Hypothalamus (tissue), 51 donors: ENCODE results near the gene CLDN6.
A peak's percentile ranks its signal among the peaks of the same experiment; 100 is the strongest.
"Not testable (repeated sequence)": the region's sequence is repeated elsewhere in the genome, so short reads cannot be mapped to it uniquely, and the experiment has no call there.

Experiments used
- DNase-seq, 51 donors: peaks; one replicate each; lab custom pipeline; 2025; lab: John Stamatoyannopoulos, UW

Gene CLDN6, protein sequence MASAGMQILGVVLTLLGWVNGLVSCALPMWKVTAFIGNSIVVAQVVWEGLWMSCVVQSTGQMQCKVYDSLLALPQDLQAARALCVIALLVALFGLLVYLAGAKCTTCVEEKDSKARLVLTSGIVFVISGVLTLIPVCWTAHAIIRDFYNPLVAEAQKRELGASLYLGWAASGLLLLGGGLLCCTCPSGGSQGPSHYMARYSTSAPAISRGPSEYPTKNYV

DNA sequence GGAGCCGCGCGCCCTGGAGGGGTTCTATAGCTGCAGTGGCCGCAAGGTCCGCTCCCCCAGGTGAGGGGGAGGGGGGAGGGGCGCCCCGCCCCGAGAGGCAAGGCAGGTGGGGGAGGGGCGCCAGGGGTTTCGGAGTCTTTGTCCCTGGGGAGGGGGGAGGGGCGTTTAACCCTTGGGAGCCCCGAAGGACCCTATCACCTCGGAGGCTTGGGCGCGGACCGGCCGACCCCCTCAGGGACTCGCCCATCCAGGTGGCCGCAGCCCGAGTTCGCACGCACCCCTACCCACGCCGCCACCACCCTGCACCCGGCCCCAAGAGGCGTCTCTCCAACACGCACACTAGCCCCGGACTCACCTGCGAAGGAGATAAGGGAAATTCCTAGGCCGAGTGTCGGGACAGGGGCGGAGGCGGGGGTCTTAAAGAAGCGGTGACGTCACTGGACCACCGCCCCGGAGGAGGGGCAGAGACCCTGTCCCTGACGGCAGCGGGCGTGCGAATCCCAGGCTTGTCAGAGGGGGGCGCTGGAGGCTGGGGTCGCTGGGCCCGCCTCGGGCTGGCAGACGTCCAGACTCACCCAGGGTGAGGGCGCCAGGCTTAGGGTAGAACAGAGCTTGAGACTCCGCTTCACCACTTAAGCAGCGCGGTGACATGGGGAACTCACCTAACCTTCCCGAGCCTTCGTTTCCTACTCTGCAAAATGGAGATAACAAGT is at the start of gene CLDN6:
Gene CLDN6, minus strand, starts transcription at position 390 of the 713 bp plus-strand sequence. CDS start 2,162 bp downstream, outside the sequence.
- no peak for DNase-seq

DNA sequence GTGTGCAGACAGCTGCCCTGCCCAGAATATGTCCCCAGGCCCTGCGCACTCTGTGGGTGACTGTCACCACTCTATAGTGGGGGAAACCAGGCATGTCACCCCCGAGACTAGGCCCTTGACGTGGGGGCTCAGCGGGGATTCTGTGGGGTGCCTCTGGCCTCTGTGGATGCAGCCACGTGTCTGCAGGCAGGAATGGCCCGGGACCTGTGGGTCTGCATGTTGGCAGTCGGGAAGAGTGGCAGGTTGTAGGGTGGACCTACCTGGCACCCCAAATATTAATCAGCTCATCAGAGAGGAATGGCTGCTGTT is 48.4 kb upstream of the CLDN6 start:
- DNase-seq = no peak

DNA sequence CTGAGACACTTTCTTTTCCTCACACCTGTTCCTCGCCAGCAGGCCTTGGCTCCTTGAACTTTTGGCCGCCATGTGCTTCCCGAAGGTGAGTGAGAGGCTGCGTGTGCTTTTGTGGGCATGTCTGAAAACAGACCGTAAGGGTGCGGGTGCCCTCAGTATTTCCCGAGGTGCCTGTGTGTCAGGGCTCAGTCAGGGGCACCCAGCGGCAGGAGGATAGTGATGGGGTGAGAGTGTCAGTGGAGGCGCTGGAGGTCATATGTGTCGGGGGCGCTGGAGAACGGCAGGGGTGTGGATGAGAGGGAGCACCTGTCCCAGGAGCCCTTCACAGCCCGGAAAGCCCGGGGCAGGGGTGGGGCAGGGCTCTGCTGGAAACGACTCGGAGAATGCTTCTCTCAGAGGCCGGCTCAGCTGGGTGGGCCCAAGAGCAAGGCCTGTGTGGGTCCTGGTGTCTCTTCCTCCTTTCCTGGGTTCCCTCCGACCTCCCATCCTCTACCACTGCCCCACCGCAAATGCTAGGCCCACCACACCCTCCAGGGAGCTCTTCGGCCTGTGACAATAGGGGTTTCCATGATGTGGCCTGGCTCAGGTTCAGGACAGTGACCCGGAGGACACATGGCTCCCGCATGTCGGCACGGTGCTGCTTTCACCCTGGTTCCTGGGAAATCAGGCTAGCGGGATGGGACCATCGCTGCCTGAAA is 47.9 kb upstream of the CLDN6 start:
- DNase-seq = no peak

DNA sequence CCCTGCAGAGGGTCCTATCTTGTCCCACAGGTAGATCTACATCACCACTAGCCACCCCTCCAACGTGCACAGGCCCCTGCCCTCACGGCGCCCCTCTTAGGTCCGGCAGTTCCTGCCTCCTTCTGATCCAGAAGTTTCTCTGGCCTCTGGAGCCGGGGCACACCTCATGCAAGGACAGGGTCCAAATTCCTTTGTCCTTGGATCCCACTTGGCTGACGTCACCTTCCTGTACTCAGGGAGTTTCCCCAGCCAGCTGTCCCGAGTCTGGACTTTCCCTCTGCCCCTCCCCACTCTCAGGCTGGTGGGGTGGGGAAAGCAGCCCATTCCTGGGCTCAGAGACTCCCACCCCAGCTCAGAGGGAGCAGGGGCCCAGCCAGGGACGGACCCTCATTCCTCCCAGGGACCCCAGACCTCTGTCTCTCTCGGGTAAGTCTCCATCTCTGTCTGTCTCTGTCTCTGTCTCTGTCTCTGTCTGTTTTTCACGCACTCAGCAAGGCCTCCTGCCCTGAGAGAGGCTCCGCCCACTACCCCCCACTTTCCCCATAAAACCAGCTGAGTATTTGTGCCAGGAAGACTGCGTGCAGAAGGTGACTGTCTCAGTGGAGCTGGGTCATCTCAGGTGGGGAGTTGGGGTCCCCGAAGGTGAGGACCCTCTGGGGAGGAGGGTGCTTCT is 47.2 kb upstream of the CLDN6 start, which contains the start of gene IL32:
Gene IL32, plus strand, starts transcription at position 572 of the 673 bp plus-strand sequence. CDS start 172 bp downstream, outside the sequence.
- no peak for DNase-seq

DNA sequence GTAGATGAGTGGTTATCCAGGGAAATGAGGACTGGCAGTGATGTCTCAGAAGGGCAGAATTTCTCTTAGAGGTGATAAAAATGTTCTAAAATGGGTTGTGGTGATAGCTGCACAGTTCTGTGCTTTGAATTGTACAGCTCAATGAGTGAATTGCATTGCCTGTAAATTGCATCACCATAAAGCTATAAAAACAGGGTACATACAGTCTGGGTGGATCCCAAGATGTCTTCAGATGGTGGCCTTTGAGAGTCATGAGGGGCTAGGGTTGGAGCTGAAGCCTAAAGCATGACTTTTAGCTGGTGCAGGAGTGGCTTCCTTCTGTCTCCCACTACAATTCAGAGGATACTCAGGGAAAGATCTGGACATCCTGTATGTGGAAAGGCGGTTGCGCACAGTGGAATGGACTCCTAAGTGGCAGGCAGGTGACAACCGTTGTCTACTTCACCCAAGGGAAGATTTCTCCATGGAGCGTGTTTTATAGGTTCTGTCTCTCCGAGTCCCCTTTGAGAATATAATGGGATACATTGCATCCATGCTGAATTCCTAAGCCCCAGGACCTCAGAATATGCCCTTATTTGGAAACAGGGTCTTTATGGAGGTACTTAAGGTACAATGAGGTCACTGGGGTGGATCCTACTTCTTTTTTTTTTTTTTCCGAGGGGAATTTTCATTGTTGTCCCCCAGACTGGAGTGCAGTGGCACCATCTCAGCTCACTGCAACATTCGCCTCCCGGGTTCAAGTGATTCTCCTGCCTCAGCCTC is 45.8 kb upstream of the CLDN6 start:
- no peak for DNase-seq

DNA sequence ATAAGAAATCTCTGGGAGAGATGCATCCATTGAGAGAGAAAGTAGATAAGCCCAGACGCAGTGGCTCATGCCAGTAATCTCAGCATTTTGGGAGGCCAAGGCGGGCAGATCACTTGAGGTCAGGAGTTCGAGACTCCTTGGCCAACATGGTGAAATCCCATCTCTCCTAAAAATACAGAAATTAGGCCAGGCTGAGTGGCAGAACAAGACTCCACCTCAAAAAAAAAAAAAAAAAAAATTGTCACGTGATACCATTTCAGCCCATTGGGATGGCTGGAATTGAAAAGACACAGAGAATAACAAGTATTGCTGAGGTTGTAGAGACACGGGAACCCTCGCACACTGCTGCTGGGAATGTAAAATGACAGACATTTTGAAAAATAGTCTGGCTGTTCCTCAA is 44.6 kb upstream of the CLDN6 start:
- DNase-seq = no peak

DNA sequence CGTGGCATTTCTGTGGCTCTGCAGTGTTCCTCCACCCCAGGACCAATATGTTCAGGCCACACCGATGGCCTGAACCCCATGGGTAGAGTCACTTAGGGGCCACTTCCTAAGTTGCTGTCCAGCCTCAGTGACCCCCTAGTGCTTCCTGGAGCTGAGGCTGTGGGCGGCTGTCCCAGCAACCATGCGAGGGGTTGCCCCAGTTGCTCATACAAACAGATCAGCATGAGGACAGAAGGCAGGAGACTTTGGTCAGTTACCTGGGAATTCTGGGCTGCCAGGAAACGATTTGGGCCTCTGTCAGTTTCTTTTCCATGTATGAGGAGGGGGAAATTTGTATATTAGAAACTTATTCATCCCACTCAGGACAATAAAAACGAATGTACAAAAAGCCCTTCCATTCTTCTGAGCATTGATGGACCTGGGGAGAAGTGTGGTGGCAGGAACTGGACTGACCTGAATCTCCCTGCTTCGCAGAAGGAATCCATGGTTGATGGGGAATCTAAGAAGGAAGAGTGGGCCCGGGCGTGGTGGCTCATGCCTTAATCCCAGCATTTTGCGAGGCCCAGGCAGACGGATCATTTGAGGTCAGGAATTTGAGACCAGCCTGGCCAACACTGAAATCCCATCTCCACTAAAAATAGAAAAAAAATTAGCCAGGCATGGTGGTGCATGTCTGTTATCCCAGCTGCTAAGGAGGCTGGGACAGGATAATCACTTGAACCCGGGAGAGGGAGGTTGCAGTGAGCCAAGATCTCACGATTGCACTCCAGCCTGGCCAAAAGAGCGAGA is 42.5 kb upstream of the CLDN6 start:
- no peak for DNase-seq

DNA sequence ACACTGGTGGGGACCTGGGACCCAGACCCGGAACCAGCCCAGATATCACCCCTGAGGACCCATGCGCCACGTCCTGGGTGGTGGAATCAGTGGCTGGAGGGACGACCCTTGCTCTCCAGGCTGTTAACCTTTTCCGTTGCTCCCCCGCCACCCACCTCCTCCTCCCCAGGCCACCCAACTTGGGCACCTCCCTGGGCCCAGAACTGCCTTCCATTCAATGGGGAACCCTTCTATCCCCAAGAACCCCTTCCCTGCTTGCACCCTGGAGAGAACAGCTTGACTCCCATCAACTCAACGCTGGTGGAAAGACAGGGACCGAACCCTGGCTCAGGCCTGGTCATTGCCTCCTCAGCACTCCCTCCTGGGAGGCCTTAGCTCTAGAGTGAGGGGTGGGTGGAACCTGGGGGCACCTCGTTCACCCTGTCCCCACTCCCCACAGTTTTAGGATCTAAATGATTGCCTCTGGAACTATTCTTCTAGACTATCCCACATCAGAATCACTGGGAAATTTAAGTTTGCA is 41.8 kb upstream of the CLDN6 start:
- no peak for DNase-seq

DNA sequence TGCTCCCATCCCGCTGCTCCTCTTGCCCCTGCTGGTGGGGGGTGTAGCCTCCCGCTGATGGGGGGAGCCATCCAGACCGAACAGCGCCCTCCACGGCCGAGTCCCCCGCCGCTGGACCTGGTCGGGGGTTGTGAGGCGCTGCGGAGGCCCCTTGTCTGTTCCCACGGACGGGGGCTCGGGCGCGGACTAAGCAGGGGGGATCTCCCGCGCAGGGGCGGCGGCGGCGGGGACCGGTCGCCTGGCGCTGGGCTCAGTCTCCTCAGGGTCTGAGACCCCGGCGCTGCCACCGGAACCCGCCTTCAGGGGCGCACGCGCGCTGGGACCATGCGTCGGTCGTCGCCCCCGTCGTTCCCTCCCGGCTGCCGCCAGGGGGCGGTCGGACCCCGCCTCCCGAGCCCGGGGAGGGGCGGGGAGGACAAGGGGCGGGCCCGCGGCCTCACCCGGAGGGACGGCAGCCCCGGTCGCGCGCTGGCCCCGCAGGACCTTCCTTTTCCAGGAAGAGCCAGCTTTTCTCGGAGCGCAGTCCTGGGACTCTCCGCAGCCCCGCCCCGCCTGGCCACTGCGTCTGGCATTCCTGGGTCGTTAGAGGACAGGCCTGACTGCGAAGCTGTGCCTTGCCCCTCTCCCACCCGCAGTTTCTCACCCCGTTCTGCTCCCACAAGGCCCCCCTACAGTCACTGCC is 41.2 kb upstream of the CLDN6 start:
- peak in 50 of 51 donors; percentile 20 to 85 (median 62) for DNase-seq

DNA sequence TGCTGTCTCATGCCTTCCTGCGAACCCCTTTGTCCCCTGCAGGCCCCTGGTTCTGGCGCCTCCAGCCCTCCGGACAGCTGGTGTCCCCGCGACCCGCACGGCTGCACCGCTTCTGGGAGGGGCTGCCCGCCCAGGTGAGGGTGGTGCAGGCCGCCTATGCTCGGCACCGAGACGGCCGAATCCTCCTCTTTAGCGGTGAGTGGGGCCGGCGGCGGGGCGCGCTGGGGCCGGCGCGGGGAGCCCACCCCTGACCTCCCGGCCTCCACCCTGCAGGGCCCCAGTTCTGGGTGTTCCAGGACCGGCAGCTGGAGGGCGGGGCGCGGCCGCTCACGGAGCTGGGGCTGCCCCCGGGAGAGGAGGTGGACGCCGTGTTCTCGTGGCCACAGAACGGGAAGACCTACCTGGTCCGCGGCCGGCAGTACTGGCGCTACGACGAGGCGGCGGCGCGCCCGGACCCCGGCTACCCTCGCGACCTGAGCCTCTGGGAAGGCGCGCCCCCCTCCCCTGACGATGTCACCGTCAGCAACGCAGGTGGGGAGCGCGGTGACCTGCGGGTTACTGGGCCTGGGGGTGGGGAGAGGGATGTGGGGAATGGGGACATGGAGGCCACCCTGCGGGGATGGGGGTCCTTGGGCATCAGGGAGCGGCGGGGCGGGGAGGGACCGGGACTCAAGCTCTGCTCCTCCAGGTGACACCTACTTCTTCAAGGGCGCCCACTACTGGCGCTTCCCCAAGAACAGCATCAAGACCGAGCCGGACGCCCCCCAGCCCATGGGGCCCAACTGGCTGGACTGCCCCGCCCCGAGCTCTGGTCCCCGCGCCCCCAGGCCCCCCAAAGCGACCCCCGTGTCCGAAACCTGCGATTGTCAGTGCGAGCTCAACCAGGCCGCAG is 40.4 kb upstream of the CLDN6 start:
- DNase-seq = peak in 15 of 51 donors; percentile 5 to 51 (median 27)

DNA sequence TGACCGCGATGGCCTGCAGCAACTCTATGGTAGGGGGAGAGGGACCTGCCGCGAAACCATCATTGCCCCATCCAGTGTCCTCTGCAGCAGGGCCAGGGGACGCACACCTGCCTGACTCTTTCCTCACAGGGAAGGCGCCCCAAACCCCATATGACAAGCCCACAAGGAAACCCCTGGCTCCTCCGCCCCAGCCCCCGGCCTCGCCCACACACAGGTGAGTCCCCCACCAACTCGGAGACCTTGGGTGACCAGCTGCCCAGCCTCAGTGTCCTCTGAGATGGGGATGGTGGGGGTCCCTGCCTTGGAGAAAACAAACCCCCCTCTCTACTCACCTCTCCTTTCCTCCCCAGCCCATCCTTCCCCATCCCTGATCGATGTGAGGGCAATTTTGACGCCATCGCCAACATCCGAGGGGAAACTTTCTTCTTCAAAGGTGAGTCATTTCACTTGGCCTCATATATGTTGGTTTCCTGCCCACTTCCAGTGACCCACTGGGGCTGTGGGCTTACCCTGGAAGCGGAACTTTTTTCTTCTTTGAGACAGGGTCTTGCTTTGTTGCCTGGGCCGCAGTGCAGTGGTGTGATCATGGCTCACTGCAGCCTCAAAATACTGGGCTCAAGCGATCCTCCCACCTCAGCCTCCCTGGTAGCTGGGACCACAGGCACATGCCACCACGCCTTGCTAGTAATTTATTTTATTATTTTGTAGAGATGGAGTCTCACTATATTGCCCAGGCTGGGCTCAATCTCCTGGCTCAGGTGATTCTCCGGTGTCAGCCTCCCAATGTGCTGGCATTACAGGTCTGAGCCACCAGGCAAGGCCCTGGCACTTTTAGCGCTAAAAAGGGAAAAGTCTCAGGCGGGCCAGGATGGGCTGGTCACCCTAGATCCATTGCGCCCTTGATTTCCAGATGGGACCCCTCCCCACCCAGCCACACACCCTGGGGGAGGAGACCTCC is 39.5 kb upstream of the CLDN6 start:
- no peak for DNase-seq

DNA sequence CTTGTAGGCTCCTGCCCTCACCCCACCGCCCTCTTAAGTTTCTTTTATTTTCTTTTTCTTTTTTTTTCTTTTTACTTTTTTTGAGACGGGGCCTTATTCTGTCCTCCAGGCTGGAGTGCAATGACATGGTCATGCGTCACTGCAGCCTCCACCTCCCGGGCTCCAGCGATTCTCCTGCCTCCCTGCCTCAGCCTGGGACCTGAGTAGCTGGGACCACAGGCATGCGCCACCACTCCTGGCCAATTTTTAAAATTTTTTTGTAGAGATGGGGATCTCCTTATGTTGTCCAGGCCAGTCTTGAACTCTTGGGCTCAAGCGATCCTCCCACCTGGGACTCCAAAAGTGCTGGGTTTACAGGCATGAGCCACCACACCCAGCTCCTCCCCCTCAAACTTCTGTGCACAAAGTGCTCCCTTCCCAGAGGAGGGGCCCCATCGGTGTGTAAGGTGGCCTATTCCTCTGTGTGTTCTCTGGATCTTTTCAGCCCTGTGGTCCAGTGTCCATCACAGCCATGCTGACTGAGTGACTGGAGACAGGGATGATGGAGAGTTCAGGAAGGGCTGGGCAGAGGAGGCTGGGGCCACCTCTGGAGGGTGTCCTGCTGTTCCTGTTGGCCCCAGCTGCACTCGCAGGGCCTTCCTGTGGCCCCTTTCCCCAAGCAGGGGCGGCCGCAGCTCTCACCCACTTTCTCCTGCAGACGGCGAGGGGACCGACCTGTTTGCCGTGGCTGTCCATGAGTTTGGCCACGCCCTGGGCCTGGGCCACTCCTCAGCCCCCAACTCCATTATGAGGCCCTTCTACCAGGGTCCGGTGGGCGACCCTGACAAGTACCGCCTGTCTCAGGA is 38.6 kb upstream of the CLDN6 start:
- no peak for DNase-seq

DNA sequence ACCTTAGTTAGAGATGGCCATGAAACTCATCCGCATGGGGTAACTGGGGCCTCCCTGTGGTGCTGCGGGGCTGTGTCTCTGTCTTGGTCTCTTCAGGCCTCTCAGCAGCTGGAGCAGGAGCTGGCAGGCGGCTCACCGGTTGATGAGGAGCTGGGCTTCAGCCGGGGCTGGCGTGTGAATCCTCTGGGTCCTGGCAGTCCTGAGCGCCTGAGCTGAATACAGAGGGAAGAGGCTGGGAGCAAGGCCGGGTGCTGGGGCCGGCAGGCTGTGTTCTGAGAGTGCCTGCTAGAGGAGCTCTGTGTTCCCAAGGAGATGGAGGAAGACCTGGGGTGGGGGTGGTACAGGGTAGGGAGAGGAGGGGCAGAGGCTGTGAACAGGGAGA is 37.7 kb upstream of the CLDN6 start:
- DNase-seq = peak in 3 of 51 donors; percentile 1 to 20 (median 5)

DNA sequence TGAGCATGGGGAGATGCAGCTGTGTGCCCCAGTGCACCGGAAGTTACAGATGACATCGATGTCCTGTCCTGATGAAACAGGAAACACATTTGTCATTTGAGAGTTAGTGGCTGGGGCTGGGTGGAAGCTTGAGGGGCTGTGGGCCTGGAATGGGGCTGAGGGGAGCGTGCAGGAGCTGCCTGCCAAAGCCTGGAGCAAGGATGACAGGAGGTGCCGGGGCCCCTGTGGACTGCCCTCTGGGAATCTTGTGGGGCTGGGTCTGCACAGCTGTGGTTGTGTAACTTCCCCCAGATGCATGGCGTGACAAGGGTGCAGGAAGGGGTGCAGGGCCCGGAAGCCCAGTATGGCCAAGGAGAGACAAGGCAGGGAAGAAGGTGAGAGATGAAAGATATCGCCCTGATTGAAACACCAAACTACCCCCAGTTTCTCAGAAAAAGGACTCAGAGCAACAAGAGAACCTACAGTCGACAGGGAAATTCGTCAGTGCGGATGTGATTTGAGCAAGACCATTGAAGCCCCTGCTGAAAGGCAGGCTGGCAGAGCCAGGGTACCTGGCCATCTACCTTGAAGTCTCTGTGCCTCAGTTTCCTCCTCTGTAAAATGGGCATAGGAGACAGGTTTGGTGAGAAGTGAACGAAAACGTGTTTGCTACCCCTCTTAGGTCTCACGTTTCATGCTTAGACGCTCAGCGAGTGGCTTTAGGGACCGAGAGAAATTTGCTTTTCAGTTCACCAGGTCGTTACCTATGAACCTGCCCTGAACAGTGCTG is 37.2 kb upstream of the CLDN6 start:
- no peak for DNase-seq

DNA sequence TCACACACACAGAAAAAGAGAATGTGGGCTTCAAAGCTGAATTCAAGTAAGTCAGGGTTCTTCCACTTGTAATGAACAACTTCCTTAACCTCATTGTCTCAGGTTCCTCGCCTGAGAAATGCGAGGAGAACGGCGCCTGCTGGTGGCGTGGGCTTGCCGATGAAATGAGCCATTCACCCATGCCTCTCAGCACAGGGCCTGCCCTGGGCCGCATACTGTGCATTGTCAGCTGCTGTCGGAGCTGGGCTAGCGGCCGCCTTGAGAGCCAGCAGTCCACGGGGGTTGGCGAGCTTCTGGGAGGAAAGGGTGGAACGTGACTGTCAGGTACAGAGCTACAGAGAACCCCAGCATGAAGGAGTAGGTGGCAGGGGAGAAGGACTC is 35.3 kb upstream of the CLDN6 start:
- not testable (repeated sequence) for DNase-seq
